Neural progenitor cell (in vitro differentiated cells): ENCODE data around the gene HCK. TPM values are rescaled to one million over a fixed set of nuclear protein-coding genes. Genes with fewer than 3 reads are reported as not detected.

Experiments
- DNase-seq: peaks from one replicate; pipeline ENCODE4 v3.0.0-alpha.2; 2016; ENCODE audit warnings: low spot score
- H2AFZ ChIP-seq: fragments of 200-600 bp; sonication (generic); replicated peaks from 2 replicates; pipeline ENCODE4 v1.6.1; 2016; ENCODE audit warnings: antibody characterized with exemption
- H3F3A ChIP-seq: fragments of 200-600 bp; sonication (generic); 2 replicates; pipeline ENCODE4 v1.6.1; 2016; ENCODE audit warnings: antibody characterized with exemption, low read depth
- H3K27ac ChIP-seq: fragments of 200-600 bp; sonication (generic); 2 replicates; pipeline ENCODE4 v1.5.1; 2016; ENCODE audit warnings: mild to moderate bottlenecking
- H3K27me3 ChIP-seq: fragments of 200-600 bp; sonication (generic); 2 replicates; pipeline ENCODE4 v1.6.1; 2016; ENCODE audit warnings: mild to moderate bottlenecking, moderate library complexity
- H3K36me3 ChIP-seq: fragments of 200-600 bp; sonication (generic); 2 replicates; pipeline ENCODE4 v1.5.1; 2016
- H3K4me1 ChIP-seq: fragments of 200-600 bp; sonication (generic); 2 replicates; pipeline ENCODE4 v1.6.1; 2016; ENCODE audit warnings: mixed run types
- H3K4me2 ChIP-seq: fragments of 200-600 bp; sonication (generic); 2 replicates; pipeline ENCODE4 v1.6.1; 2016
- H3K4me3 ChIP-seq: fragments of 200-600 bp; sonication (generic); 2 replicates; pipeline ENCODE4 v1.5.1; 2016
- H3K79me2 ChIP-seq: fragments of 200-600 bp; sonication (generic); 2 replicates; pipeline ENCODE4 v1.6.1; 2016; ENCODE audit warnings: low read depth
- H3K9ac ChIP-seq: fragments of 200-600 bp; sonication (generic); 2 replicates; pipeline ENCODE4 v1.6.1; 2016
- H3K9me3 ChIP-seq: fragments of 200-600 bp; sonication (generic); 2 replicates; pipeline ENCODE4 v1.5.1; 2016; ENCODE audit warnings: low read depth
- H4K20me1 ChIP-seq: fragments of 200-600 bp; sonication (generic); 2 replicates; pipeline ENCODE4 v1.6.1; 2016; ENCODE audit warnings: low read depth
- H3K27ac Mint-ChIP-seq: 3 replicates; pipeline ENCODE4 v1.8.0; 2021; ENCODE audit warnings: mixed read lengths
- H3K27me3 Mint-ChIP-seq: 2 replicates; pipeline ENCODE4 v1.8.0; 2022; ENCODE audit warnings: low read depth, mild to moderate bottlenecking, inconsistent platforms, moderate library complexity, mixed read lengths; ENCODE audit not compliant: insufficient read depth
- H3K36me3 Mint-ChIP-seq: 3 replicates; pipeline ENCODE4 v1.8.0; 2021; ENCODE audit warnings: mixed read lengths
- H3K4me1 Mint-ChIP-seq: 3 replicates; pipeline ENCODE4 v1.8.0; 2021; ENCODE audit warnings: mixed read lengths
- H3K4me3 Mint-ChIP-seq: 3 replicates; pipeline ENCODE4 v1.8.0; 2021; ENCODE audit warnings: mild to moderate bottlenecking, moderate library complexity, mixed read lengths
- H3K9me3 Mint-ChIP-seq: 3 replicates; pipeline ENCODE4 v1.8.0; 2020; ENCODE audit warnings: mixed read lengths
- CTCF ChIP-seq: fragments of 200-600 bp; sonication (generic); IDR thresholded peaks from 2 replicates; pipeline ENCODE4 v1.5.1; 2017; ENCODE audit warnings: antibody characterized with exemption, mild to moderate bottlenecking
- EZH2 ChIP-seq: fragments of 200-600 bp; sonication (generic); IDR thresholded peaks from 2 replicates; pipeline ENCODE4 v1.6.1; 2017; ENCODE audit warnings: antibody characterized with exemption, mild to moderate bottlenecking, moderate library complexity
- EZH2phosphoT487 ChIP-seq: fragments of 200-600 bp; sonication (generic); IDR thresholded peaks from 2 replicates; pipeline ENCODE4 v1.6.1; 2017; ENCODE audit warnings: antibody characterized with exemption
- total RNA-seq: library from RNA; depleted of rRNA; stranded (reverse); fragments of >200 nt; gene quantifications from 2 replicates; pipeline ENCODE4 v1.2.3, GENCODE V29; 2015; ENCODE audit warnings: low replicate concordance

The HCK gene
- total RNA-seq, 1 donor from 2014 or later: not detected

- peaks cover 33% of the 10 kb centered on the region for H3K36me3 Mint-ChIP-seq
Measured at GRCh38 chr20:32138921-32139320, 86.9 kb downstream of the HCK start.

GRCh38 chr20:32139947-32140346 lies 87.9 kb downstream of the HCK start:
- Histone ChIP-seq H3K27me3 (no peaks in the 10 kb centered on the region), H3K9ac (no peak overlapping the region), H4K20me1 (peaks cover 6% of the 10 kb centered on the region), H3K27ac (no peak overlapping the region), H2AFZ (no peak overlapping the region), H3K4me3 (no peak overlapping the region), H3F3A (no peaks in the 10 kb centered on the region), H3K4me1 (no peaks in the 10 kb centered on the region), H3K9me3 (no peaks in the 10 kb centered on the region), H3K36me3 (no peaks in the 10 kb centered on the region), H3K4me2 (no peak overlapping the region), H3K79me2 (no peaks in the 10 kb centered on the region)
- Mint-ChIP-seq H3K27me3 (no peaks in the 10 kb centered on the region), H3K36me3 (peaks cover 38% of the 10 kb centered on the region), H3K4me3 (no peak overlapping the region), H3K4me1 (no peaks in the 10 kb centered on the region), H3K9me3 (no peaks in the 10 kb centered on the region), H3K27ac (no peak overlapping the region)
- TF ChIP-seq EZH2: no peak
- TF ChIP-seq EZH2phosphoT487: no peak
- TF ChIP-seq CTCF: no peak
- no peak for DNase-seq

More at GRCh38 chr20:32138921-32139320, 86.9 kb downstream of the HCK start:
- Mint-ChIP-seq H3K27me3 (no peaks in the 10 kb centered on the region), H3K4me3 (no peak overlapping the region), H3K9me3 (no peaks in the 10 kb centered on the region), H3K4me1 (no peaks in the 10 kb centered on the region), H3K27ac (no peak overlapping the region)
- Histone ChIP-seq H3K36me3 (no peaks in the 10 kb centered on the region), H3K4me1 (no peaks in the 10 kb centered on the region), H3K27me3 (no peaks in the 10 kb centered on the region), H3K79me2 (no peaks in the 10 kb centered on the region), H3F3A (no peaks in the 10 kb centered on the region), H3K9me3 (no peaks in the 10 kb centered on the region), H2AFZ (no peak overlapping the region), H4K20me1 (peaks cover 9% of the 10 kb centered on the region), H3K4me2 (no peak overlapping the region), H3K9ac (no peak overlapping the region), H3K27ac (no peak overlapping the region), H3K4me3 (no peak overlapping the region)
- TF ChIP-seq EZH2phosphoT487: no peak
- TF ChIP-seq EZH2: no peak
- TF ChIP-seq CTCF: no peak
- no peak for DNase-seq

GRCh38 chr20:32140603-32141002 lies 88.6 kb downstream of the HCK start:
- Mint-ChIP-seq H3K4me1 (no peaks in the 10 kb centered on the region), H3K27ac (no peak overlapping the region), H3K27me3 (no peaks in the 10 kb centered on the region), H3K9me3 (no peaks in the 10 kb centered on the region), H3K4me3 (no peak overlapping the region), H3K36me3 (peaks cover 42% of the 10 kb centered on the region)
- H3K9ac ChIP-seq: no peak overlapping the region
- no peak overlapping the region for H3K4me3 ChIP-seq
- no peak overlapping the region for H3K4me2 ChIP-seq
- H4K20me1 ChIP-seq: peaks cover 6% of the 10 kb centered on the region
- no peak overlapping the region for H2AFZ ChIP-seq
- no peaks in the 10 kb centered on the region for H3K4me1 ChIP-seq
- TF ChIP-seq EZH2 (no peak), EZH2phosphoT487 (no peak), CTCF (no peak)
- no peaks in the 10 kb centered on the region for H3K27me3 ChIP-seq
- H3K9me3 ChIP-seq: no peaks in the 10 kb centered on the region
- H3K36me3 ChIP-seq: no peaks in the 10 kb centered on the region
- DNase-seq: no peak
- H3K79me2 ChIP-seq: no peaks in the 10 kb centered on the region
- no peak overlapping the region for H3K27ac ChIP-seq
- no peaks in the 10 kb centered on the region for H3F3A ChIP-seq
